ENCODE data around the gene ELN.

DNA sequence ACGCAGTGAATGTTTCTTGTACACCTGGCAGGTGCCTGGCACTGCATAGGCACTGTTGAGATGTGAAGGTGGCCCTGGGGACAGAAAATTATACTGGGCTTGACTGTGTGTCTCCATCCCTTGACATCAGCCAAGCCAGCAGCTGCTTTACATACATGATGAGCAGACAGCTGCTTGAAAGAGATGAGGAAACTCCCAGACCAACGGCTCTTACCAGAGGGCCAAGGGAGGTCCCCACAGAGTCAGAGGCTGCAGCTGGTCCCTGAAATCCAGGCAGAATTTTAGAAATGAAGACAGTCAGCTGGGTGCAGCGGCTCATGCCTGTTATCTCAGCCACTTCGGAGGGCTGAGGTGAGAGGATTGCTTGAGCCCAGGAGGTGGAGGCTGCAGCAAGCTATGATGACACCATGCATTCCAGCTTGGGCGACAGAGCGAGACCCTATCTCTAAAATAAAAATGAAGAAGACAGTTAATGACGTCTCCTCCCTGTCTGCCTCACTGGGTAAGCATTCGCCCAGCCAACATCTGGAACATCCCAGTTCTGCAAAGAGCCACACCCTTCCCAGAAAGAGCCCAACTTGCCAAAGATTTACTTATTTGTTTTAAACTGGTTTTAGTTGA is 73.2 kb downstream of the ELN start:
- TF ChIP-seq POLR2A (IDR thresholded peaks at IDR 0.05) (no peak), CTCF (IDR thresholded peaks at IDR 0.05) (no peak), POLR2AphosphoS5 (IDR thresholded peaks at IDR 0.05) (no peak)
